OCI-LY7 (cell line): ENCODE measurements around the gene SASH3.

Experiments
- CTCF ChIP-seq: fragments of 200-600 bp; sonication (generic); conservative IDR thresholded peaks from 2 replicates; pipeline ENCODE4 v1.5.1; 2014; ENCODE audit warnings: mild to moderate bottlenecking, antibody characterized with exemption, low read length, moderate library complexity, mixed read lengths
- EZH2phosphoT487 ChIP-seq: fragments of 200-600 bp; sonication (generic); IDR thresholded peaks from 2 replicates; pipeline ENCODE4 v1.6.1; 2018; ENCODE audit warnings: low read depth, borderline replicate concordance, mild to moderate bottlenecking, mixed run types, antibody characterized with exemption, low read length, moderate library complexity, mixed read lengths

- TF ChIP-seq CTCF (no peak), EZH2phosphoT487 (no peak)
Measured at GRCh38 chrX:129750971-129751370, 28.8 kb upstream of the SASH3 start.
